H1 (cell line): ENCODE measurements around the gene ABLIM1. TPM values are rescaled to one million over a fixed set of nuclear protein-coding genes. Genes with fewer than 3 reads are reported as not detected.

Source experiments
- CTCF ChIA-PET: fragments of 300-600 bp; sonication (Branson Sonifier 250); formaldehyde crosslinking; loops from one replicate; lab custom pipeline; 2021; ENCODE audit not compliant: partially characterized antibody; lab: Charles Lee
- POLR2A ChIA-PET: fragments of 300-600 bp; sonication (Branson Sonifier 250); formaldehyde crosslinking; loops from one replicate; lab custom pipeline; 2021; ENCODE audit warnings: inconsistent platforms; ENCODE audit not compliant: partially characterized antibody; lab: Charles Lee
- DNase-seq, 2 experiments: peaks; one replicate each; pipeline versions ENCODE4 v3.0.0 to v3.0.0-alpha.2; 2010 to 2022; ENCODE audit warnings: low spot score in 2 of 2, low read depth in 1 of 2, mixed read lengths in 1 of 2
- FAIRE-seq: peaks from 2 replicates; lab custom pipeline; 2011; peaks lifted over from hg19 to GRCh38; lab: Jason Lieb, UNC
- H2AFZ ChIP-seq: 2 replicates; pipeline ENCODE4 v1.8.1; 2012; ENCODE audit warnings: low read length, inconsistent platforms
- H2AK5ac ChIP-seq: 2 replicates; pipeline ENCODE4 v1.6.1; 2013; ENCODE audit warnings: low read depth, low read length
- H2BK120ac ChIP-seq: replicated peaks from 2 replicates; pipeline ENCODE3; 2013; ENCODE audit warnings: low read depth, low read length, inconsistent platforms
- H2BK12ac ChIP-seq: 2 replicates; pipeline ENCODE4 v1.6.1; 2013; ENCODE audit warnings: low read depth, low read length
- H2BK15ac ChIP-seq: 2 replicates; pipeline ENCODE4 v1.6.1; 2013; ENCODE audit warnings: low read length
- H2BK20ac ChIP-seq: 2 replicates; pipeline ENCODE4 v1.6.1; 2013; ENCODE audit warnings: low read length
- H2BK5ac ChIP-seq: 2 replicates; pipeline ENCODE4 v1.6.1; 2013; ENCODE audit warnings: low read depth, low read length
- H3K14ac ChIP-seq: 2 replicates; pipeline ENCODE4 v1.6.1; 2013; ENCODE audit warnings: inconsistent platforms; ENCODE audit not compliant: insufficient read length
- H3K18ac ChIP-seq: 2 replicates; pipeline ENCODE4 v1.6.1; 2013; ENCODE audit warnings: low read length; ENCODE audit errors: extremely low read depth
- H3K23ac ChIP-seq: 2 replicates; pipeline ENCODE4 v1.6.1; 2013; ENCODE audit warnings: inconsistent platforms; ENCODE audit not compliant: insufficient read length
- H3K23me2 ChIP-seq: 2 replicates; pipeline ENCODE4 v1.6.1; 2013; ENCODE audit warnings: low read depth, low read length
- H3K27ac ChIP-seq: 2 replicates; pipeline ENCODE4 v1.6.1; 2011; ENCODE audit warnings: low read depth, low read length, inconsistent platforms
- H3K27me3 ChIP-seq, 4 experiments: replicated peaks in 1 of 4; 1 replicate in 1 of 4; 2 replicates in 3 of 4; pipeline versions ENCODE4 v1.6.1 to v1.8.1; 2011 to 2013; ENCODE audit warnings: low read length in 3 of 4, mild to moderate bottlenecking in 3 of 4, inconsistent platforms in 2 of 4, mixed read lengths in 2 of 4, moderate library complexity in 1 of 4; ENCODE audit not compliant: control insufficient read depth in 3 of 4, insufficient read depth in 3 of 4; ENCODE audit errors: extremely low read depth in 1 of 4
- H3K36me3 ChIP-seq, 4 experiments: 2 replicates each; pipeline versions ENCODE4 v1.6.1 to v1.8.1; 2011 to 2013; ENCODE audit warnings: mild to moderate bottlenecking in 4 of 4, low read length in 3 of 4, moderate library complexity in 2 of 4, control low read depth in 1 of 4, inconsistent platforms in 1 of 4; ENCODE audit not compliant: insufficient read depth in 4 of 4, control insufficient read depth in 2 of 4
- H3K4ac ChIP-seq: replicated peaks from 2 replicates; pipeline ENCODE3; 2013; ENCODE audit warnings: low read length, low read depth, mixed read lengths, inconsistent platforms; ENCODE audit not compliant: insufficient read length
- H3K4me1 ChIP-seq, 4 experiments: replicated peaks in 1 of 4; 1 replicate in 1 of 4; 2 replicates in 3 of 4; pipeline versions ENCODE4 v1.6.1 to v1.8.1; 2011 to 2013; ENCODE audit warnings: low read length in 3 of 4, inconsistent platforms in 2 of 4, mixed read lengths in 1 of 4; ENCODE audit not compliant: insufficient read depth in 4 of 4, control insufficient read depth in 3 of 4
- H3K4me2 ChIP-seq, 2 experiments: 2 replicates each; pipeline versions ENCODE4 v1.6.1 to v1.8.1; 2011 to 2013; ENCODE audit warnings: low read depth in 2 of 2, low read length in 2 of 2, control low read depth in 1 of 2, inconsistent platforms in 1 of 2, mild to moderate bottlenecking in 1 of 2; ENCODE audit not compliant: insufficient read depth in 1 of 2
- H3K4me3 ChIP-seq, 4 experiments: fragments of 200-600, 300-600 bp in 1 of 4; sonication (generic), shearing (Covaris generic), sonication (Bioruptor Twin) in 1 of 4; 2 replicates each; pipeline versions ENCODE4 v1.5.1 to v1.8.1; 2011 to 2016; ENCODE audit warnings: low read length in 4 of 4, low read depth in 3 of 4, control low read depth in 2 of 4, inconsistent platforms in 2 of 4, mild to moderate bottlenecking in 2 of 4, mixed read lengths in 1 of 4, moderate library complexity in 1 of 4; ENCODE audit not compliant: insufficient read depth in 2 of 4; ENCODE audit errors: extremely low read depth in 1 of 4
- H3K56ac ChIP-seq: replicated peaks from 2 replicates; pipeline ENCODE3; 2013; ENCODE audit warnings: low read depth, mild to moderate bottlenecking, mixed read lengths, low read length, inconsistent platforms; ENCODE audit not compliant: insufficient read length
- H3K79me1 ChIP-seq: 2 replicates; pipeline ENCODE4 v1.6.1; 2013; ENCODE audit warnings: low read depth, low read length, control low read depth
- H3K79me2 ChIP-seq, 2 experiments: 2 replicates each; pipeline versions ENCODE4 v1.6.1 to v1.8.1; 2012 to 2013; ENCODE audit warnings: low read length in 2 of 2, mild to moderate bottlenecking in 2 of 2, inconsistent platforms in 1 of 2; ENCODE audit not compliant: insufficient read depth in 2 of 2, control insufficient read depth in 1 of 2
- H3K9ac ChIP-seq, 4 experiments: replicated peaks in 1 of 4; 1 replicate in 1 of 4; 2 replicates in 3 of 4; pipeline versions ENCODE4 v1.6.1 to v1.8.1; 2011 to 2013; ENCODE audit warnings: low read depth in 3 of 4, low read length in 3 of 4, control low read depth in 2 of 4, mild to moderate bottlenecking in 2 of 4, moderate library complexity in 2 of 4, inconsistent platforms in 1 of 4; ENCODE audit errors: extremely low read depth in 1 of 4
- H3K9me3 ChIP-seq, 2 experiments: 2 replicates each; pipeline versions ENCODE4 v1.6.1 to v1.8.1; 2012 to 2013; ENCODE audit warnings: mild to moderate bottlenecking in 2 of 2, moderate library complexity in 2 of 2, control low read depth in 1 of 2, inconsistent platforms in 1 of 2, low read depth in 1 of 2, low read length in 1 of 2, mixed read lengths in 1 of 2; ENCODE audit not compliant: insufficient read depth in 2 of 2
- H4K20me1 ChIP-seq, 2 experiments: replicated peaks in 1 of 2; 2 replicates each; pipeline versions ENCODE3 to v1.8.1; 2011 to 2013; ENCODE audit warnings: inconsistent platforms in 2 of 2, low read length in 2 of 2, mild to moderate bottlenecking in 1 of 2; ENCODE audit not compliant: insufficient read depth in 2 of 2, control insufficient read depth in 1 of 2
- H4K5ac ChIP-seq: 2 replicates; pipeline ENCODE4 v1.6.1; 2013; ENCODE audit warnings: low read length, low read depth, mixed read lengths, inconsistent platforms; ENCODE audit not compliant: insufficient read length
- H4K8ac ChIP-seq: 2 replicates; pipeline ENCODE4 v1.8.0; 2013; ENCODE audit warnings: mild to moderate bottlenecking, moderate library complexity, low read length, inconsistent platforms; ENCODE audit not compliant: insufficient read depth; ENCODE audit errors: extremely low read depth
- H4K91ac ChIP-seq: replicated peaks from 2 replicates; pipeline ENCODE3; 2013; ENCODE audit warnings: low read length, mixed read lengths, inconsistent platforms; ENCODE audit not compliant: insufficient read length
- BCL11A ChIP-seq, 2 experiments: IDR thresholded peaks; one replicate each; pipeline ENCODE4 v1.6.1; 2011; ENCODE audit warnings: low read depth in 2 of 2, low read length in 2 of 2, mild to moderate bottlenecking in 2 of 2
- CBX5 ChIP-seq: fragments of 300-800, 300-1000 bp; sonication (generic); IDR thresholded peaks from 2 replicates; pipeline ENCODE4 v1.7.1; 2016; ENCODE audit warnings: antibody characterized with exemption, low read length, low read depth
- CHD1 ChIP-seq: IDR thresholded peaks from 2 replicates; pipeline ENCODE4 v1.6.1; 2012; ENCODE audit warnings: low read depth, low read length, improper control_type of control experiment
- POLR2A ChIP-seq, 2 experiments: IDR thresholded peaks; 1 replicate in 1 of 2; 2 replicates in 1 of 2; pipeline ENCODE4 v1.6.1; 2011; ENCODE audit warnings: low read depth in 2 of 2, low read length in 2 of 2, mild to moderate bottlenecking in 2 of 2; ENCODE audit errors: control extremely low read depth in 1 of 2
- POU5F1 ChIP-seq: IDR thresholded peaks from 2 replicates; pipeline ENCODE4 v1.6.1; 2011; ENCODE audit warnings: low read depth, mild to moderate bottlenecking, low read length, moderate library complexity
- RAD21 ChIP-seq, 2 experiments: IDR thresholded peaks in 1 of 2; conservative IDR thresholded peaks in 1 of 2; 2 replicates each; pipeline ENCODE4 v1.6.1; 2011; ENCODE audit warnings: low read depth in 2 of 2, low read length in 2 of 2, improper control_type of control experiment in 1 of 2, inconsistent platforms in 1 of 2, mild to moderate bottlenecking in 1 of 2, moderate library complexity in 1 of 2
- WGBS, 2 experiments: shearing (Covaris generic) in 1 of 2; methylation state at CpG; one replicate each; pipeline versions ENCODE4 v1.1.6 to v1.1.7; 2013 to 2015; ENCODE audit warnings: low lambda C conversion rate in 2 of 2, mixed read lengths in 2 of 2, inconsistent platforms in 1 of 2, low coverage in 1 of 2, missing lambda C conversion rate in 1 of 2; ENCODE audit not compliant: insufficient replicate concordance in 2 of 2, insufficient coverage in 1 of 2, insufficient read length in 1 of 2; ENCODE audit errors: extremely low coverage in 1 of 2, missing lambda C conversion rate in 1 of 2; 5-methylcytosine and 5-hydroxymethylcytosine counted together
- polyA plus RNA-seq, 7 experiments: library from polyadenylated mRNA; depleted of rRNA in 3 of 7; stranded (reverse) in 5 of 7; unstranded in 2 of 7; fragments of >200 nt in 5 of 7; fragments of 200-250 nt in 2 of 7; gene quantifications; 1 replicate in 5 of 7; 2 replicates in 1 of 7; 4 replicates in 1 of 7; pipeline versions ENCODE4 v1.2.1 to v1.2.3, GENCODE V29; 2011 to 2013; ENCODE audit warnings: missing spikeins in 2 of 7, mixed read lengths in 2 of 7
- total RNA-seq: library from RNA; stranded (reverse); fragmentation: NEBNext Ultra II Directional; extraction: Animal tissue kit (Norgen Biotek cat#: 25700); gene quantifications from 2 replicates; pipeline ENCODE4 v1.2.1, GENCODE V29; 2021

The ABLIM1 gene
- total and polyA plus RNA-seq, 2 of the 8 experiments (the other 6 are each of a cell fraction or from before 2014, with no cell fraction given): 51.2 to 51.7 TPM

DNA sequence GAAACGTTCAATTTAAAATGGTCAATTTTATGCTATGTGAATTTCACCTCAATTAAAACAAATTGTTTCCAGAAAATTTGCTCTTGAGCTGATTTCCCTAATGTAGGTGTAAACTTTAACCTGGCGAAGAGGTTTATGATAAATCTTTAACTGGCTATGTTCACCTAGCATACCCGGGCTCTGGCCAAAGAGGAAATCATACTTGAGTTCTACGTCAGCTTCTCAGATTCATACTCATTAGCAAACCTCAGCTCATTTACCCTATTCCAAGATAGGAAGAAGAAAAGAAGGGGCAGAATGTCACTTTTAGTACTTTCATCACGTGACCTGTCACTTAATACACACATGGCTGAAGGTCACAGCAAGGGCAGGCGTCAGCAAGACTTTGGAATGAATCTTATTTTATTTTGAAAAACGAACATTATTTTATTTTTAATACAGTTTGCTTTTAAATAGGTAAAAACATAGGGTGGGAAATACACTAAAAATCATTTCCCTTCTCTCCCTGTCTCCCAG lies 97.0 kb downstream of the ABLIM1 start:
- FAIRE-seq: no peak
- POLR2A ChIA-PET: no interaction called here
- Histone ChIP-seq H3K4me1 (no peaks in the 10 kb centered on the region), H2BK20ac (no peak overlapping the region), H4K8ac (no peak overlapping the region), H3K79me2 (no peaks in the 10 kb centered on the region), H3K9ac (no peak overlapping the region), H2BK120ac (no peak overlapping the region), H3K4ac (no peak overlapping the region), H2BK5ac (no peak overlapping the region), H3K23ac (no peak overlapping the region), H3K18ac (no peak overlapping the region), H2BK15ac (no peak overlapping the region), H2AFZ (no peak overlapping the region), H3K27ac (no peak overlapping the region), H2BK12ac (no peak overlapping the region), H2AK5ac (no peak overlapping the region), H3K14ac (no peak overlapping the region), H3K4me3 (no peak overlapping the region), H4K91ac (no peak overlapping the region), H3K23me2 (no peaks in the 10 kb centered on the region), H4K5ac (no peak overlapping the region), H3K56ac (no peak overlapping the region), H4K20me1 (no peaks in the 10 kb centered on the region), H3K9me3 (peaks cover 8 to 14% of the 10 kb centered on the region in 2 experiments; a peak in 3 of 4 replicates), H3K79me1 (no peaks in the 10 kb centered on the region), H3K36me3 (no peaks in the 10 kb centered on the region; a peak in 1 of 8 replicates), H3K4me2 (no peak overlapping the region), H3K27me3 (no peaks in the 10 kb centered on the region)
- WGBS, 2 experiments: 82% methylated on average over 7 of the region's 7 CpGs; no CpG with 5 or more reads in 1 of the 2 experiments
- TF ChIP-seq POU5F1: no peak
- no peak for TF ChIP-seq BCL11A (IDR thresholded peaks at IDR 0.05; ENCODE audit: low read depth in 2 of 2, low read length in 2 of 2)
- TF ChIP-seq CHD1: no peak
- no peak for TF ChIP-seq RAD21 (IDR thresholded peaks at IDR 0.05 in 1 of 2, conservative IDR thresholded peaks at IDR 0.05 in 1 of 2; ENCODE audit: low read depth in 2 of 2, low read length in 2 of 2)
- TF ChIP-seq POLR2A (IDR thresholded peaks at IDR 0.05; ENCODE audit: control extremely low read depth in 1 of 2, low read depth in 2 of 2, low read length in 2 of 2): no peak
- no peak for TF ChIP-seq CBX5
- DNase-seq: no peak
- CTCF ChIA-PET: interaction anchor here (0.9 to 1.7 kb wide), 2 partner anchors 10 to 143 kb away, joined by 3 read pairs; no protein-coding TSS in a partner anchor
